GM19468 (cell line): ENCODE results near the gene EYA2.

Experiments
- ATAC-seq: cut with Tn5 transposase; IDR thresholded peaks from one replicate; pipeline ENCODE4 v1.9.1; 2021; ENCODE audit warnings: mild to moderate bottlenecking, moderate library complexity, moderate number of reproducible peaks; ENCODE audit not compliant: unreplicated experiment; ENCODE audit errors: extremely low read depth

EYA2 gene

DNA sequence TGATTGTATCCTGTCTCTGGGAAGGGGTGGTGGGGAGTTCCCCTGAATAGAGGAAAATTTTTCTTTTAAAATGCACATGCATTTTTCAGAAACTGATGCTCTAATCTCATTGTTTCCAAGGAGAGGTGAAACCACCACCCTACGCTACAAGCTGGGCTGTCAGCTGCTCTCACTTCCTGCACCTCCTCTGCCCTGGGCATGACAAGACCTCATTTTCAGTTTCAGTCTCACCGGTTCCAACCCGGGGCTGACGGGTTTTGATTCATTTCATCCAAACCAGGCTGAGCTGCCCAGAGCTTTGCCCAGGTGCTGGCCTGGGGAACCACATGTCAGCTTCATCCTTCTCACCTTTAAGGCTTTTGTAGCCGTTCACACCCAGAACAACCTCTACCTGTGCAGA lies 99.7 kb downstream of the EYA2 start:
- ATAC-seq = peak; percentile 64

GRCh38 chr20:46995561-46996142 lies 101.0 kb downstream of the EYA2 start:
- ATAC-seq = no peak

- ATAC-seq = no peak
Observed at GRCh38 chr20:46997187-46997586, 102.5 kb downstream of the EYA2 start.

DNA sequence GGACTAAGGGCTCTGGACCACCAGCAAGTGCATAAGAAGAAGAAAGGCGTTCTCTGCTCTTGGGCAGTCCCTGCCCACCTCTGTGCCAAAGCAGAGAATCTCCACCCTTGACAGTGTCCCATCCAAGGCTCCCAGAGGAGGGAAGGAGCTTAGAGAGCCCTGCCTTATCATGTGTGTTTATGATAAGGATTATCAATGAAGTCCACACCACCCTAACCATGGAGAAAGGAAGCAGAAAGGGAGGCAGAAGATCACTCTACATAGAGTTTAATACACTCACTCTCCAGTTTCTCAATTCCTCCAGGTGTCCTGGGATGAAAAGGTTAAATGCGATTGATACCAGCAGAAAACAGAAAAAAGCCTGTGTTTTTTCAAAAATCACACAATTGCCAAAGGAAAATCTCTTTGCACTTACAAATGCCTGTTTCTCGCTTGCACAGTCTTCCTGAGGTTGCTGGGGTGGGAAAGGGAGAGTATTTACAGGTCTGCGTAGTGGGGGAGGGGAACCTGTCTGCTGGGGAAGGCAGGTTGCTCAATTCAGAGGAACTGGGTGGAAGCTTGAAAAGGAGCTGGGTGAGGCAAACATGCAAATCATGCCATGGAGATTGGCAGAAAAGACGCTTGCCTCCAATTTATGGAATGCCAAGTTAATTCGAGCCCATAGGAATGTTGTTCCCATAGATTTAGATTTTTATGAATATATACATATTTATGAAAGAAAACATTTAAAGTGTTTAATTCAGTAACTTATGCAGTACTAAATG lies 104.0 kb downstream of the EYA2 start:
- no peak for ATAC-seq

- ATAC-seq = no peak
Observed at GRCh38 chr20:46999801-47000465, 105.3 kb downstream of the EYA2 start.

GRCh38 chr20:47003223-47003622 lies 108.6 kb downstream of the EYA2 start:
- no peak for ATAC-seq

- ATAC-seq = no peak
Observed at GRCh38 chr20:47004179-47004578, 109.5 kb downstream of the EYA2 start.

- no peak for ATAC-seq
Observed at GRCh38 chr20:47007826-47008655, 113.4 kb downstream of the EYA2 start.

GRCh38 chr20:47008842-47009518 lies 114.3 kb downstream of the EYA2 start:
- no peak for ATAC-seq

DNA sequence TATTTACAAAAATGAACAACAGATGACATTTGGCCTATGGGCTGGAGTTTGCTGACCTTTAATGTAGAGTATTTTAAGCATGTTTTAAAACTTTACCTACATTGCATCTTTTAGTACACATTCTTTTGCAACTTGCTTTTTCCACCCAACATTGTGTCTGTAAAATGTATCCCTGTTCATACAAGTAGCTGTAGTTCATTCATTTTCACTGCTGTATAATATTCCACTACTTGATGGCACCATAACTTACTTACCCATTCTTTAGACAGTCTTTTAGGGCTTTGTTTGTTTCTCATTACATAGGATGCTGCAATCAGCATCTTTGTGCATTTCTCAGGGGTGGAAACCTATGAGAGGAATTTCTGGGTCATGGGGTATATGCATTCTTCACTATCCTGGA lies 115.1 kb downstream of the EYA2 start:
- no peak for ATAC-seq

DNA sequence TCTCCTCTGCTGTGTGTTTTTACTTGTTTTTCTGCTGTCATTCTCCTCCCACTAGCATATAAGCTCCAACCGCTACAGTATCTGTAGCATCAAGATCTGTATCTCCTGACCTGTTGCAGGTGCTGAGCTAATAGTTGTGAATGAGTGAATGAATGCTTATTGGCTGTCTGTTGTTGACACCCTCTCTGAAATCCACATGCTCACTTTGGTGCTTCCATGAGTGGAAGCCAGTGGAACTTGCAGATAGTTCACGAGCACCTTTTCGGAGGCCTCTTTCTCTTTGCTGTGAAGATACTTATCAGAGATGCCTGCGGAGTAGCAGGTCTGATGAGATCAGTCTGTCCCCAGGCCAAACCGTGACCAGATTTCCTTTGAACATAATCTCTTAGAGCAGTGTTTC lies 117.3 kb downstream of the EYA2 start:
- ATAC-seq = no peak

GRCh38 chr20:47013606-47014005 lies 119.0 kb downstream of the EYA2 start:
- no peak for ATAC-seq

DNA sequence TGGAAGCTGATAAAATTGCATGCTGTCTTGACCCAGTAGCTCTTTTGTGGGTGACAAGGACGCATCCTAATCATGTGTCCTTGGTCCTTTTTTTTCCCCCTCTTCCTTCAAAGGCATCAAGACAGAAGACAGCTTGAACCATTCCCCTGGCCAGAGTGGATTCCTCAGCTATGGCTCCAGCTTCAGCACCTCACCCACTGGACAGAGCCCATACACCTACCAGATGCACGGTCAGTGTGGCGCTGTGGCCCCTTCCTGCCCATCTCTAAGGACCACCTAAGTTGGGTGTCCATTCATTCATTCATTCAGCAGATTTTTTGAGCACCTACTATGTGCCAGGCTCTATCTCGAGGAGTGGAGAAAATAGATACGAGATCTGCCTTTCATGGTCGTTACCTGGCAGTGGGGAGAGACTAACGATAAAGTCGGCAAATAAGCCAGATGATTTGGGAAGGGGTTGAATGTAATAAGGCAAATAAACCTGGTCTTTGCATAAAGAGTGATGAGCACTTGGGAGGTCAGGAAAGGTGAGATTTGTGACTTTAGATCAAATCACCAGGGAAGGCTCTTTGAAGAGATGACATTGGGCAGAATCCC lies 121.5 kb downstream of the EYA2 start:
- ATAC-seq = no peak

- no peak for ATAC-seq
Observed at GRCh38 chr20:47018381-47018780, 123.7 kb downstream of the EYA2 start.

- ATAC-seq = no peak
Observed at GRCh38 chr20:47019121-47019824, 124.6 kb downstream of the EYA2 start.

- ATAC-seq = no peak
Observed at GRCh38 chr20:47020231-47020630, 125.6 kb downstream of the EYA2 start.

DNA sequence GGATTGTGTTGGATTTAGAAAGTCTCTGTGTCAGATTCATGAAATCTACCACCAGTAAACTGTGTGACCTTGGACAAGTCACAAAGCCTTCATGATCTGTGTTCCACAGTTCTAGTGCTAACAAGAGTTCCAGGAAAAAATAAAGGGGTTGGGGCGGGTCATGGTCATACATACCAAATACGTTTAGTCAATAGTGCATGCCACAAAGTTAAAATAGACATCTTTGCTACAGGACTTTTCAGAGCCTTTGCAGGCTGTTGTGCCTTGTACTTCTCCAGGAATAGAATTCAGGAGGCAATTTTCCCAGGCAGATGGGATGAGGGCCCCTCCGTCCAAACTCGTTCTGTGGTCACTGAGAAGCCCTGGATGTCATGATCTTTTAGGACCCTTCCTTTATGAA lies 127.2 kb downstream of the EYA2 start:
- ATAC-seq = no peak

DNA sequence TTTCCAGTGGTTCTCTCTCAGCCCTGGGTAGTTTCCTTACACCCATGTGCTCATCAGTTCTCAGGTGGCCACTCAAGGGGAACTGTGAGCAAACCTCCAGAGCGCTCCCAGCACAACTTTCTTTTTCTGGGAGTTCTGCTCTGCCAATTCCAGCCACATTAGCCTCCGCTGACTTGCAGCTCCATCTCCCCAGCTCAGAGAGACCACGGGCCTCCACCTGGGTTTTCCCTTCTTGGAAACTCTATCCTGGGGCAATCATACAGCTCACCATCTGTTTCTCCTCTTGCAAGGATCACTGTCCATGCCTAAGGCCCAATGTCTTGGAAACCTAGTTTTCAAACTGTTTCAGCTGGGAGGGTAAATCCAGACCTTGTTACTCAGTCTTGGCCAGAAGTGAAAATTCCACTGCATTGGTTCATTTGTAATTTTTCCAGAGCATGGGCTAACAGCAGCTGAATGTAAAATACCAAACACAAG lies 129.9 kb downstream of the EYA2 start:
- ATAC-seq = no peak

DNA sequence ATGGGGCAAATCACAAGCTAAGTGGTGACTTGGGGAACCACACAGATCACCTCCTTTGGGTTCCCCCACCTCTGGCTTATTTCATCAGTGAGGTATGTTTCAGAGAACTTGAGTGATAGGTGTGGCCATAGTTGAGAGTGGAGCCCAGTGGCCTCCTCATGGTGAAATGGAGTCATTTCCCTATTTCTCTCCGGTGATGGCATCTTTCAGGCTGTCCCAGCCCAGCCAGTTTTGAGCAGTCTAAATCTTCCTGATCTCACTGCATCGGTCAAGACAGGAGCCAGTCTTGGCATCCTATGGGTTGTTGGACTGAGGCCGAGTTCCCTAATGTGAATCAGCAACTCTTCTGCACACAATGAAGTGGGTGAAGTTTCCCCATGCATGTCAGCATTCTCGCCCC lies 132.4 kb downstream of the EYA2 start:
- ATAC-seq = no peak
